Measurements from ENCODE around the gene ARRDC3. TPM values are rescaled to one million over a fixed set of nuclear protein-coding genes. Genes with fewer than 3 reads are reported as not detected.

The ARRDC3 gene
- total RNA-seq: 215 and 247 TPM in 2 replicates

GRCh38 chr5:91383027-91383955 is at the start of gene ARRDC3:
TSS of gene ARRDC3 (minus strand) at chr5:91383317. CDS start at chr5:91383092, 225 bp downstream.

Measured in aortic smooth muscle cell (primary cell).